Lower leg skin (tissue), 4 donors: ENCODE results near the gene CCNB2. TPM values are rescaled to one million over a fixed set of nuclear protein-coding genes. Genes with fewer than 3 reads are reported as not detected.

Source experiments
- DNase-seq, 2 donors: peaks; one replicate each; pipeline ENCODE4 v3.0.0-alpha.2; 2019; ENCODE audit warnings: low spot score in 2 of 2
- H3K4me3 ChIP-seq: fragments of 200-600 bp; sonication (generic); 2 replicates; pipeline ENCODE4 v1.5.1; 2017; ENCODE audit warnings: mild to moderate bottlenecking, low read depth; ENCODE audit not compliant: poor library complexity, severe bottlenecking
- CTCF ChIP-seq, 3 donors: fragments of 450-650 bp; IDR thresholded peaks; one replicate each; pipeline ENCODE4 v1.5.1; 2016; ENCODE audit warnings: antibody characterized with exemption in 3 of 3, mild to moderate bottlenecking in 3 of 3, moderate library complexity in 2 of 3
- POLR2A ChIP-seq, 2 donors: fragments of 450-650 bp; IDR thresholded peaks; one replicate each; pipeline ENCODE4 v1.6.1; 2016 to 2017; ENCODE audit warnings: antibody characterized with exemption in 2 of 2, mild to moderate bottlenecking in 1 of 2, moderate library complexity in 1 of 2
- WGBS, 2 donors: methylation state at CpG; one replicate each; pipeline ENCODE4 v1.1.5; 2018; 5-methylcytosine and 5-hydroxymethylcytosine counted together
- intact Hi-C: fragments of 100-400 bp; cut with DNase I; formaldehyde crosslinking; loops from one replicate; pipeline ENCODE4 v1.15.0; 2023; ENCODE audit warnings: low total_unique reads
- microRNA counts, 2 donors: library from miRNA; unstranded; fragments of <30 nt; microRNA quantifications; one replicate each; lab custom pipeline; 2016
- microRNA-seq, 2 donors: library from miRNA; unstranded; fragments of <30 nt; microRNA quantifications; one replicate each; pipeline ENCODE4, GENCODE V29; 2016; ENCODE audit warnings: borderline replicate concordance in 2 of 2, borderline number of aligned reads in 1 of 2
- total RNA-seq, 4 donors: library from RNA; depleted of rRNA; stranded (reverse); fragments of >200 nt; gene quantifications; one replicate each; pipeline ENCODE4 v1.1.0, GENCODE V29; 2016

Gene CCNB2
- total RNA-seq, 4 donors from 2014 or later, result 3.3 to 7.6 (median 4.5) TPM

GRCh38 chr15:59174151-59174834, 69.3 kb downstream of the CCNB2 start:
- TF ChIP-seq POLR2A (IDR thresholded peaks at IDR 0.05) (no peak), CTCF (IDR thresholded peaks at IDR 0.05) (no peak)
- WGBS, 2 donors, result 61 to 65% methylated on average over 12 of the region's 12 CpGs
- no peak for DNase-seq
- intact Hi-C loops, result no loop called here
- H3K4me3 ChIP-seq, result no peak overlapping the region

MicroRNAs encoded within 50 kb of the gene (microRNA counts, 767-probe panel; counts per million panel counts)
- 0 to 358 counts per million in 2 donors for microRNA hsa-miR-2116-5p (lab: Ali Mortazavi, UCI)

Small RNA genes within 50 kb of the gene (microRNA-seq; reads per million reads assigned to microRNA genes)
- 5.7 to 8.2 reads per million in 2 donors for gene MIR2116

Other genes starting within 250 kb of the CCNB2 start
- gene SLTM, start 171.5 kb upstream of the CCNB2 start, total RNA-seq, result 100 to 1,000 TPM in 1 of 4 donors, 10 to 100 TPM in 3; 85.3 to 125 (median 93.3) TPM
- gene RNF111, start 117.5 kb upstream of the CCNB2 start, total RNA-seq, result 10 to 100 TPM; 14.9 to 27.9 (median 22.6) TPM
- gene LDHAL6B, start 101.7 kb downstream of the CCNB2 start, total RNA-seq, result not detected